GDM1 (cell line): ENCODE results near the gene TNFAIP6.
"Not testable (repeated sequence)": the region's sequence is repeated elsewhere in the genome, so short reads cannot be mapped to it uniquely, and the experiment has no call there.

Experiments used
- DNase-seq: peaks from one replicate; lab custom pipeline; 2025; lab: John Stamatoyannopoulos, UW

The TNFAIP6 gene

GRCh38 chr2:151417650-151418049, 60.3 kb downstream of the TNFAIP6 start:
- no peak for DNase-seq

DNA sequence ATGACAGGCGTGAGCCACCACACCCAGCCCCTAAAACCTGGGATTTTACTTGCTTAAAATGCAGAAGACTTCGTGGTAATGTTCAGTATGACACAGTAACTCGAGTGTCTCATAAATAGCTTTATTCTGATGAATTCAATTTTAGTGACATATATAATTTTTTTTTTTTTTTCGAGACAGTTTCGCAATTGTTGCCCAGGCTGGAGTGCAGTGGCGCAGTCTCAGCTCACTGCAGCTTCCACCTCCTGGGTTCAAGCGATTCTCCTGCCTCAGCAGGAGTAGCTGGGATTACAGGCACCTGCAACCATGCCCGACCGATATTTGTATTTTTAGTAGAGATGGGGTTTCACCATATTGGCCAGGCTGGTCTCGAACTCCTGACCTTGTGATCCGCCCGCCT, 64.3 kb downstream of the TNFAIP6 start:
- DNase-seq, result not testable (repeated sequence)

DNA sequence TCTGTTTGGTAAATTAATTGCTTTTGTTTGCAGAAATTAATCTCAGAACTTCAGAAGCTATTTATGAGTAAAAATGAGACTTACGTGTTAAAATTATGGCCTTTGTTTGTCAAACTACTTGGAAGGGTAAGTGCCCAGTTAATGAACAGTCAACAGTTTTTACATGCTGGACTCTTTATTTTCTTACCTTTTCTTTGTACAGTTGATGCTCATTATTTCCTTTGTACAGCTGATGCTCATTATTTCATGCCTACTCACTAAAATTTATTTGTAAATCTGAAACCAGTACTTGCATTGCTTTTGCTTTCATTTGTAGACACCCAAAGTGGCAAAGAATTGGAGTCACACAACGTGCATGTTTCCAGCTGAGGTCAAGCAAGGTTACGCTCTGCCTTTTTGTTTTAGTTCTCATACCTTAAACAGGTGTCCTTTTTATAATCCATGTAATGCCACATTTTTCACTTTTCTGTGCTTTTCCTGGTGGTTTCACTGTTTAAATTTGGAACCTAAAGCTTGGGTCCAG, 65.6 kb downstream of the TNFAIP6 start:
- DNase-seq, result no peak

DNA sequence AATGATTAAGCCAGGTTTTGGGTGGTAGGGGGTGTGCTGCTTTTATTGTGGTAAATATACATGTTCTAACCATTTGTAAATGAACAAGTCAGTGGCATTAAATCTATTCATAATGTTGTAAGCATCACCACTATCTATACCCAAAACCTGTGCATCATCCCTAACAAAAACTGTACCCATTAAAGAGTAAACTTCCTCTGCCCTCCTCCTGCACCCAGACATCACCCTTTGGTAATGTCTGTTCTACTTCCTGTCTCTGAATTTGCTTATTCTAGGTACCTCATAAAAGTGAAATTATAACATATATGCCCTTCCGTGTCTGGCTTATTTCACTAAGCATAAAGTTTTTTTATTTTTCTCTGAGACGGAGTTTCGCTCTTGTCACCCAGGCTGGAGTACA, 66.4 kb downstream of the TNFAIP6 start:
- no peak for DNase-seq
